ENCODE results near the gene STS. TPM values are rescaled to one million over a fixed set of nuclear protein-coding genes. Genes with fewer than 3 reads are reported as not detected.

Gene STS
- total RNA-seq, 1 donor from 2014 or later, result 0.97 TPM

- H3K4me3 ChIP-seq, result no peak overlapping the region
- H3K27me3 Mint-ChIP-seq (ENCODE audit: insufficient read depth, low read depth), result peaks cover 2% of the 10 kb centered on the region
- no peak overlapping the region for H3K4me3 Mint-ChIP-seq
- peaks cover 17% of the 10 kb centered on the region for H3K9me3 Mint-ChIP-seq
- no peak overlapping the region for H3K9ac ChIP-seq
- H3K27ac ChIP-seq, result no peak overlapping the region
- no peaks in the 10 kb centered on the region for H3K36me3 ChIP-seq
- H4K20me1 ChIP-seq (ENCODE audit: low read depth), result no peaks in the 10 kb centered on the region
- H3K36me3 Mint-ChIP-seq, result peaks cover 49% of the 10 kb centered on the region
- no peak overlapping the region for H2AFZ ChIP-seq (replicated peaks)
- no peaks in the 10 kb centered on the region for H3K9me3 ChIP-seq (ENCODE audit: low read depth)
- H3K79me2 ChIP-seq (ENCODE audit: low read depth), result peaks cover 3% of the 10 kb centered on the region
- no peaks in the 10 kb centered on the region for H3K4me1 ChIP-seq
- H3K4me1 Mint-ChIP-seq, result peaks cover 2% of the 10 kb centered on the region
- no peak for TF ChIP-seq EZH2 (IDR thresholded peaks at IDR 0.05)
- no peak for TF ChIP-seq EZH2phosphoT487 (IDR thresholded peaks at IDR 0.05)
- no peak for TF ChIP-seq CTCF (IDR thresholded peaks at IDR 0.05)
- H3K27ac Mint-ChIP-seq, result no peak overlapping the region
- no peak overlapping the region for H3K4me2 ChIP-seq
- no peaks in the 10 kb centered on the region for H3K27me3 ChIP-seq
- DNase-seq (ENCODE audit: low spot score), result no peak
- no peaks in the 10 kb centered on the region for H3F3A ChIP-seq (ENCODE audit: low read depth)
Measured at GRCh38 chrX:7139202-7140081, 8.1 kb upstream of the STS start.

GRCh38 chrX:7143076-7143475 is 4.4 kb upstream of the STS start:
- Histone ChIP-seq H3K9ac (no peak overlapping the region), H3K36me3 (no peaks in the 10 kb centered on the region), H3K4me1 (peaks cover 3% of the 10 kb centered on the region), H3K27me3 (no peaks in the 10 kb centered on the region), H3K4me3 (no peak overlapping the region), H3K27ac (no peak overlapping the region), H3K79me2 (ENCODE audit: low read depth) (peaks cover 13% of the 10 kb centered on the region), H3K4me2 (no peak overlapping the region), H3K9me3 (ENCODE audit: low read depth) (no peaks in the 10 kb centered on the region), H2AFZ (replicated peaks) (no peak overlapping the region), H3F3A (ENCODE audit: low read depth) (no peaks in the 10 kb centered on the region), H4K20me1 (ENCODE audit: low read depth) (no peaks in the 10 kb centered on the region)
- Mint-ChIP-seq H3K27me3 (ENCODE audit: insufficient read depth, low read depth) (no peaks in the 10 kb centered on the region), H3K9me3 (peaks cover 8% of the 10 kb centered on the region), H3K27ac (no peak overlapping the region), H3K4me3 (no peak overlapping the region), H3K4me1 (peaks cover 9% of the 10 kb centered on the region), H3K36me3 (peaks cover 43% of the 10 kb centered on the region)
- DNase-seq (ENCODE audit: low spot score), result no peak
- TF ChIP-seq EZH2phosphoT487 (IDR thresholded peaks at IDR 0.05) (no peak), EZH2 (IDR thresholded peaks at IDR 0.05) (no peak), CTCF (IDR thresholded peaks at IDR 0.05) (no peak)

GRCh38 chrX:7143941-7144525 is 3.5 kb upstream of the STS start:
- H3K9me3 ChIP-seq (ENCODE audit: low read depth), result no peaks in the 10 kb centered on the region
- H4K20me1 ChIP-seq (ENCODE audit: low read depth), result no peaks in the 10 kb centered on the region
- H3F3A ChIP-seq (ENCODE audit: low read depth), result no peaks in the 10 kb centered on the region
- no peak overlapping the region for H3K27ac ChIP-seq
- no peak overlapping the region for H3K4me3 ChIP-seq
- Mint-ChIP-seq H3K27ac (no peak overlapping the region), H3K4me1 (peaks cover 14% of the 10 kb centered on the region), H3K27me3 (ENCODE audit: insufficient read depth, low read depth) (peaks cover 4% of the 10 kb centered on the region), H3K4me3 (no peak overlapping the region), H3K36me3 (peaks cover 36% of the 10 kb centered on the region), H3K9me3 (peaks cover 6% of the 10 kb centered on the region)
- peaks cover 13% of the 10 kb centered on the region for H3K79me2 ChIP-seq (ENCODE audit: low read depth)
- TF ChIP-seq EZH2phosphoT487 (IDR thresholded peaks at IDR 0.05) (no peak), EZH2 (IDR thresholded peaks at IDR 0.05) (no peak), CTCF (IDR thresholded peaks at IDR 0.05) (no peak)
- no peak overlapping the region for H3K4me2 ChIP-seq
- no peaks in the 10 kb centered on the region for H3K36me3 ChIP-seq
- DNase-seq (ENCODE audit: low spot score), result no peak
- H3K27me3 ChIP-seq, result no peaks in the 10 kb centered on the region
- peaks cover 3% of the 10 kb centered on the region for H3K4me1 ChIP-seq
- H2AFZ ChIP-seq (replicated peaks), result no peak overlapping the region
- no peak overlapping the region for H3K9ac ChIP-seq

Data from neural progenitor cell (in vitro differentiated cells).